ENCODE results near the gene KLK15.

GRCh38 chr19:50835103-50835784 is 1.9 kb upstream of the KLK15 start:
- TF ChIP-seq, protein P1, sequence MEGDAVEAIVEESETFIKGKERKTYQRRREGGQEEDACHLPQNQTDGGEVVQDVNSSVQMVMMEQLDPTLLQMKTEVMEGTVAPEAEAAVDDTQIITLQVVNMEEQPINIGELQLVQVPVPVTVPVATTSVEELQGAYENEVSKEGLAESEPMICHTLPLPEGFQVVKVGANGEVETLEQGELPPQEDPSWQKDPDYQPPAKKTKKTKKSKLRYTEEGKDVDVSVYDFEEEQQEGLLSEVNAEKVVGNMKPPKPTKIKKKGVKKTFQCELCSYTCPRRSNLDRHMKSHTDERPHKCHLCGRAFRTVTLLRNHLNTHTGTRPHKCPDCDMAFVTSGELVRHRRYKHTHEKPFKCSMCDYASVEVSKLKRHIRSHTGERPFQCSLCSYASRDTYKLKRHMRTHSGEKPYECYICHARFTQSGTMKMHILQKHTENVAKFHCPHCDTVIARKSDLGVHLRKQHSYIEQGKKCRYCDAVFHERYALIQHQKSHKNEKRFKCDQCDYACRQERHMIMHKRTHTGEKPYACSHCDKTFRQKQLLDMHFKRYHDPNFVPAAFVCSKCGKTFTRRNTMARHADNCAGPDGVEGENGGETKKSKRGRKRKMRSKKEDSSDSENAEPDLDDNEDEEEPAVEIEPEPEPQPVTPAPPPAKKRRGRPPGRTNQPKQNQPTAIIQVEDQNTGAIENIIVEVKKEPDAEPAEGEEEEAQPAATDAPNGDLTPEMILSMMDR (IDR thresholded peaks at IDR 0.05; ENCODE audit: extremely low read depth in 1 of 2, insufficient read depth in 1 of 2, low read depth in 1 of 2, low read length in 2 of 2), result no peak
- TF ChIP-seq POLR2AphosphoS5 (IDR thresholded peaks at IDR 0.05; ENCODE audit: insufficient read depth, low read depth, low read length), result no peak
- TF ChIP-seq JUN (IDR thresholded peaks at IDR 0.05; ENCODE audit: borderline replicate concordance, insufficient read depth, insufficient read length, low read depth), result no peak
- TF ChIP-seq EZH2 (IDR thresholded peaks at IDR 0.05; ENCODE audit: borderline replicate concordance, low read depth, low read length, severe bottlenecking), result peak; percentile 12

All from endothelial cell of umbilical vein (primary cell).